ENCODE measurements around the gene IL10RA. TPM values are rescaled to one million over a fixed set of nuclear protein-coding genes. Genes with fewer than 3 reads are reported as not detected.

The IL10RA gene
- total and polyA plus RNA-seq, 8 donors = 0.60 to 15.5 (median 2.7) TPM

- WGBS, 2 donors = 90 to 94% methylated on average over 15 of the region's 15 CpGs
- Histone ChIP-seq H3K4me3 (no peak overlapping the region), H3K4me1 (peaks cover 0 to 4% (median 0%) of the 10 kb centered on the region in 3 donors), H3K9me3 (no peaks in the 10 kb centered on the region), H3K27ac (no peak overlapping the region), H3K36me3 (no peaks in the 10 kb centered on the region), H3K27me3 (no peaks in the 10 kb centered on the region)
- TF ChIP-seq CTCF (IDR thresholded peaks at IDR 0.05) = no peak
- no peak for DNase-seq
- FAIRE-seq = no peak
- intact Hi-C loops (cut with DNase I) = loop anchor here in 2 of 3 donors (5.0 to 10.0 kb wide), 2 partner anchors 104 to 109 kb away; no protein-coding TSS in a partner anchor
- peak in 1 of 4 donors; percentile 13 for ATAC-seq
Observed at GRCh38 chr11:117950993-117951961, 34.9 kb upstream of the IL10RA start.

- no peak overlapping the region for H3K27ac ChIP-seq
- DNase-seq (no peak), FAIRE-seq (no peak), ATAC-seq (peak in 2 of 4 donors; percentile 48 to 56)
- no peaks in the 10 kb centered on the region for H3K36me3 ChIP-seq
- H3K27me3 ChIP-seq = no peaks in the 10 kb centered on the region
- H3K9me3 ChIP-seq = no peaks in the 10 kb centered on the region
- no peak for TF ChIP-seq CTCF (IDR thresholded peaks at IDR 0.05)
- peaks cover 0 to 4% (median 0%) of the 10 kb centered on the region in 3 donors for H3K4me1 ChIP-seq
- H3K4me3 ChIP-seq = no peak overlapping the region
- WGBS, 2 donors = 75 to 76% methylated on average over 3 of the region's 3 CpGs
- intact Hi-C loops (cut with DNase I) = loop anchor here in 2 of 3 donors (5.0 to 10.0 kb wide), 2 partner anchors 102 to 111 kb away; no protein-coding TSS in a partner anchor
Observed at GRCh38 chr11:117953024-117953671, 33.0 kb upstream of the IL10RA start.

DNA sequence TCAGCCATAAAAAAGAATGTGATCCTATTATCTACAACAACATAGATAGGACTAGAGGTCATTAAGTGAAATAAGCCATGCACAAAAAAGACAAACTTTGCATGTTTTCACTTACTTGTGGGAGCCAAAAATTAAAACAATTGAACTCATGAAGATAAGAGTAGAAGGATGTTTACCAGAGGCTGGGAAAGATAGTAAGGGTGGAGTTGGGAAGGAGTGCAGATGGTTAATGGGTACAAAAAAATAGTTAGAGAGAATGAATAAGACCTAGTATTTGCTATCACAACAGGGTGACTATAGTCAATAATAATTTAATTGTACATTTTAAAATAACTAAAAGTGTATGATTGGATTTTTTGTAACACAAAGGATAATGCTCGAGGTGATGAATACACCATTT, 27.2 kb upstream of the IL10RA start:
- no peak for DNase-seq
- intact Hi-C loops (cut with DNase I) = loop anchor here in 1 of 3 donors (10.0 kb wide), 1 partner anchor 96 kb away; no protein-coding TSS in a partner anchor
- H3K4me1 ChIP-seq = no peaks in the 10 kb centered on the region
- H3K4me3 ChIP-seq = no peak overlapping the region
- no peak for FAIRE-seq
- H3K27ac ChIP-seq = no peak overlapping the region
- no peaks in the 10 kb centered on the region for H3K9me3 ChIP-seq
- WGBS, 2 donors = 95 to 100% methylated on average over 1 of the region's 1 CpG
- H3K27me3 ChIP-seq = no peaks in the 10 kb centered on the region
- no peak for ATAC-seq
- H3K36me3 ChIP-seq = no peaks in the 10 kb centered on the region
- TF ChIP-seq CTCF (IDR thresholded peaks at IDR 0.05) = no peak

- WGBS, 2 donors = 51 to 73% methylated on average over 1 of the region's 1 CpG
- FAIRE-seq = no peak
Observed at GRCh38 chr11:117959438-117960149, 26.6 kb upstream of the IL10RA start.

More at GRCh38 chr11:117959438-117960149, 26.6 kb upstream of the IL10RA start:
- DNase-seq (no peak), ATAC-seq (peak in 1 of 4 donors; percentile 55)
- Histone ChIP-seq H3K9me3 (no peaks in the 10 kb centered on the region), H3K4me3 (no peak overlapping the region), H3K27ac (no peak overlapping the region), H3K36me3 (no peaks in the 10 kb centered on the region), H3K27me3 (no peaks in the 10 kb centered on the region), H3K4me1 (no peaks in the 10 kb centered on the region)
- intact Hi-C loops (cut with DNase I) = loop anchor here in 1 of 3 donors (10.0 kb wide), 1 partner anchor 95 kb away; no protein-coding TSS in a partner anchor
- no peak for TF ChIP-seq CTCF (IDR thresholded peaks at IDR 0.05)

Measured in pancreas (tissue), 10 donors.